Stimulated activated effector memory CD8-positive, alpha-beta T cell treated with anti-CD3 and anti-CD28 coated beads, Interleukin-12 subunit alpha, Interleukin-12 subunit beta, amount 100 ng/mL, for 72 hours (primary cell): Measurements from ENCODE around the gene LIPN.

Experiments used
- ATAC-seq: fragments of 150-1000 bp; cut with Tn5 transposase; 2 replicates; pipeline ENCODE4 v1.10.0; 2021
- DNase-seq, 2 donors: peaks; one replicate each; pipeline ENCODE4 v3.0.0; 2021 to 2022; ENCODE audit warnings: low spot score in 2 of 2
- H3K27ac Mint-ChIP-seq: one replicate; pipeline ENCODE4 v1.8.0; 2022; ENCODE audit warnings: mild to moderate bottlenecking, mixed read lengths
- H3K36me3 Mint-ChIP-seq: one replicate; pipeline ENCODE4 v1.8.0; 2022; ENCODE audit warnings: mild to moderate bottlenecking, mixed read lengths
- H3K4me1 Mint-ChIP-seq: one replicate; pipeline ENCODE4 v1.8.0; 2022; ENCODE audit warnings: mixed read lengths
- H3K4me3 Mint-ChIP-seq: one replicate; pipeline ENCODE4 v1.8.0; 2022; ENCODE audit warnings: mild to moderate bottlenecking, mixed read lengths
- H3K9me3 Mint-ChIP-seq: one replicate; pipeline ENCODE4 v1.8.0; 2022; ENCODE audit warnings: mixed read lengths

The LIPN gene

GRCh38 chr10:88800152-88801125 lies 40.6 kb downstream of the LIPN start:
- no peak overlapping the region for H3K27ac Mint-ChIP-seq
- ATAC-seq (peak; percentile 97), DNase-seq (peak; percentile 4 to 67)
- H3K4me1 Mint-ChIP-seq = no peaks in the 10 kb centered on the region
- H3K4me3 Mint-ChIP-seq = no peak overlapping the region
- no peaks in the 10 kb centered on the region for H3K9me3 Mint-ChIP-seq
- no peaks in the 10 kb centered on the region for H3K36me3 Mint-ChIP-seq

- Mint-ChIP-seq H3K9me3 (no peaks in the 10 kb centered on the region), H3K27ac (peak within 1 kb of the TSS; percentile 26), H3K4me1 (no peaks in the 10 kb centered on the region), H3K36me3 (no peaks in the 10 kb centered on the region), H3K4me3 (no peak within 1 kb of the TSS)
- ATAC-seq (no peak), DNase-seq (no peak)
These were observed 42.9 kb downstream of the LIPN start, which contains the start of gene LIPM for GRCh38 chr10:88802523-88803285. Gene LIPM, plus strand, starts transcription at chr10:88802730. Its CDS starts 167 bp downstream, at chr10:88802897.

GRCh38 chr10:88803641-88804040 lies 43.8 kb downstream of the LIPN start:
- Mint-ChIP-seq H3K4me1 (no peaks in the 10 kb centered on the region), H3K36me3 (no peaks in the 10 kb centered on the region), H3K27ac (peak overlapping the region; percentile 26)

GRCh38 chr10:88804083-88804812 lies 44.4 kb downstream of the LIPN start:
- Mint-ChIP-seq H3K36me3 (no peaks in the 10 kb centered on the region), H3K27ac (no peak overlapping the region), H3K9me3 (no peaks in the 10 kb centered on the region), H3K4me1 (no peaks in the 10 kb centered on the region), H3K4me3 (no peak overlapping the region)
- ATAC-seq (no peak), DNase-seq (no peak)

More at GRCh38 chr10:88803641-88804040, 43.8 kb downstream of the LIPN start:
- H3K9me3 Mint-ChIP-seq = no peaks in the 10 kb centered on the region
- no peak for ATAC-seq
- no peak overlapping the region for H3K4me3 Mint-ChIP-seq
- DNase-seq = no peak

GRCh38 chr10:88805361-88805760 lies 45.5 kb downstream of the LIPN start:
- no peak overlapping the region for H3K27ac Mint-ChIP-seq
- no peak overlapping the region for H3K4me3 Mint-ChIP-seq
- no peaks in the 10 kb centered on the region for H3K36me3 Mint-ChIP-seq
- DNase-seq (no peak), ATAC-seq (no peak)
- H3K9me3 Mint-ChIP-seq = no peaks in the 10 kb centered on the region
- peaks cover 8% of the 10 kb centered on the region for H3K4me1 Mint-ChIP-seq

GRCh38 chr10:88805924-88806323 lies 46.1 kb downstream of the LIPN start:
- ATAC-seq = no peak
- no peaks in the 10 kb centered on the region for H3K9me3 Mint-ChIP-seq
- peaks cover 11% of the 10 kb centered on the region for H3K4me1 Mint-ChIP-seq
- no peaks in the 10 kb centered on the region for H3K36me3 Mint-ChIP-seq
- H3K27ac Mint-ChIP-seq = no peak overlapping the region
- DNase-seq = no peak
- H3K4me3 Mint-ChIP-seq = no peak overlapping the region

- H3K4me3 Mint-ChIP-seq = no peak overlapping the region
- ATAC-seq = no peak
- no peak for DNase-seq
- no peaks in the 10 kb centered on the region for H3K36me3 Mint-ChIP-seq
- H3K4me1 Mint-ChIP-seq = peaks cover 11% of the 10 kb centered on the region
- no peaks in the 10 kb centered on the region for H3K9me3 Mint-ChIP-seq
- H3K27ac Mint-ChIP-seq = no peak overlapping the region
These were observed 49.8 kb downstream of the LIPN start for GRCh38 chr10:88809621-88810020.

- Mint-ChIP-seq H3K4me3 (no peak overlapping the region), H3K4me1 (peaks cover 11% of the 10 kb centered on the region), H3K27ac (no peak overlapping the region), H3K36me3 (no peaks in the 10 kb centered on the region), H3K9me3 (no peaks in the 10 kb centered on the region)
- ATAC-seq (peak; percentile 86), DNase-seq (peak in 1 of 2 donors; percentile 55)
These were observed 50.6 kb downstream of the LIPN start for GRCh38 chr10:88810196-88810961.

- ATAC-seq (no peak), DNase-seq (no peak)
- Mint-ChIP-seq H3K36me3 (no peaks in the 10 kb centered on the region), H3K27ac (no peak overlapping the region), H3K9me3 (no peaks in the 10 kb centered on the region), H3K4me1 (peaks cover 11% of the 10 kb centered on the region), H3K4me3 (no peak overlapping the region)
These were observed 53.4 kb downstream of the LIPN start for GRCh38 chr10:88813200-88813599.

- H3K4me1 Mint-ChIP-seq = no peaks in the 10 kb centered on the region
- DNase-seq (no peak), ATAC-seq (no peak)
- H3K27ac Mint-ChIP-seq = no peak overlapping the region
- H3K4me3 Mint-ChIP-seq = no peak overlapping the region
- H3K9me3 Mint-ChIP-seq = no peaks in the 10 kb centered on the region
- no peaks in the 10 kb centered on the region for H3K36me3 Mint-ChIP-seq
These were observed 59.5 kb downstream of the LIPN start for GRCh38 chr10:88819290-88819689.

GRCh38 chr10:88820748-88821401 lies 61.1 kb downstream of the LIPN start:
- Mint-ChIP-seq H3K36me3 (no peaks in the 10 kb centered on the region), H3K4me3 (no peak overlapping the region), H3K27ac (no peak overlapping the region), H3K9me3 (no peaks in the 10 kb centered on the region), H3K4me1 (peaks cover 12% of the 10 kb centered on the region)
- DNase-seq (no peak), ATAC-seq (no peak)

GRCh38 chr10:88826388-88826787 lies 66.6 kb downstream of the LIPN start:
- no peaks in the 10 kb centered on the region for H3K9me3 Mint-ChIP-seq
- H3K4me1 Mint-ChIP-seq = peaks cover 49% of the 10 kb centered on the region
- peak overlapping the region; percentile 15 for H3K4me3 Mint-ChIP-seq

GRCh38 chr10:88827671-88828070 lies 67.9 kb downstream of the LIPN start:
- DNase-seq (no peak), ATAC-seq (peak; percentile 58)
- H3K4me1 Mint-ChIP-seq = peaks cover 57% of the 10 kb centered on the region
- H3K4me3 Mint-ChIP-seq = no peak overlapping the region
- H3K9me3 Mint-ChIP-seq = no peaks in the 10 kb centered on the region
- no peak overlapping the region for H3K27ac Mint-ChIP-seq
- H3K36me3 Mint-ChIP-seq = no peaks in the 10 kb centered on the region

More at GRCh38 chr10:88826388-88826787, 66.6 kb downstream of the LIPN start:
- ATAC-seq (no peak), DNase-seq (no peak)
- Mint-ChIP-seq H3K36me3 (no peaks in the 10 kb centered on the region), H3K27ac (peak overlapping the region; percentile 35)

- H3K36me3 Mint-ChIP-seq = no peaks in the 10 kb centered on the region
- H3K9me3 Mint-ChIP-seq = no peaks in the 10 kb centered on the region
- no peak for ATAC-seq
- H3K4me3 Mint-ChIP-seq = no peak overlapping the region
- DNase-seq = no peak
- H3K4me1 Mint-ChIP-seq = peaks cover 64% of the 10 kb centered on the region
- no peak overlapping the region for H3K27ac Mint-ChIP-seq
These were observed 68.5 kb downstream of the LIPN start for GRCh38 chr10:88828310-88828709.
